Left ventricle myocardium inferior (tissue), 1 donor: ENCODE results near the gene IQCB1. TPM values are rescaled to one million over a fixed set of nuclear protein-coding genes. Genes with fewer than 3 reads are reported as not detected.

Source experiments
- DNase-seq: peaks from one replicate; pipeline ENCODE4 v3.0.0-alpha.2; 2020
- H3K27ac ChIP-seq: fragments of 200-600 bp; replicated peaks from 2 replicates; pipeline ENCODE4 v1.8.0; 2021
- H3K27me3 ChIP-seq: fragments of 200-600 bp; 2 replicates; pipeline ENCODE4 v1.8.0; 2021; ENCODE audit warnings: low read depth
- H3K36me3 ChIP-seq: fragments of 200-600 bp; 2 replicates; pipeline ENCODE4 v1.8.0; 2021
- H3K4me1 ChIP-seq: fragments of 200-600 bp; 2 replicates; pipeline ENCODE4 v1.8.0; 2021
- H3K4me3 ChIP-seq: fragments of 200-600 bp; 2 replicates; pipeline ENCODE4 v1.8.0; 2021; ENCODE audit warnings: mild to moderate bottlenecking, moderate library complexity
- H3K9me3 ChIP-seq: fragments of 200-600 bp; replicated peaks from 2 replicates; pipeline ENCODE4 v1.8.0; 2021
- CTCF ChIP-seq: fragments of 200-600 bp; IDR thresholded peaks from 2 replicates; pipeline ENCODE4 v1.8.0; 2021; ENCODE audit warnings: antibody characterized with exemption, mild to moderate bottlenecking, borderline replicate concordance
- intact Hi-C: fragments of 100-400 bp; cut with micrococcal nuclease; formaldehyde crosslinking; loops from one replicate; pipeline ENCODE4 v1.11.0; 2022
- total RNA-seq: library from RNA; stranded (reverse); fragmentation: NEBNext Ultra II Directional; extraction: Animal tissue kit (Norgen Biotek cat#: 25700); gene quantifications from one replicate; pipeline ENCODE4 v1.2.1, GENCODE V29; 2021
- donor health status: DM: no; HTN: yes; CAD: no; lungs with severe emphysema.

The IQCB1 gene
- total RNA-seq, 1 donor from 2014 or later, result 5.7 TPM

DNA sequence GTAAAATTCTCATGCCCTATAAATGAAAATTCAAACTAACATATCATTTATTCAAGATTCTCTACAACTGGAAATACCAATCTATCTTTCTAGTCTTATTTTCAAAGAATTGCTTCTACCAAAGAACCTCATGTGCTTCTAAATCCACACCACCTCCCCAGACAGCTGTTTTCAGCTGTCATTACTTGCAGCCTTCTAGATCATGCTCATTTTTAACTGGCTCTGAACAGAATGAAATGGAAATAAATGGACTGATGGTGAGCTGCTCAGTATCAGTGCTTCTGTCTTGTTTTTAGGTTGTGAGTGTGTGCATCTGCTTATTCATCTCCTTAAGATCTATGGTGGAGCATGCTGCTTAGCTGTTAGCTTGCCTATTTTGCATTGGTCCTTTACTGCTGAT lies 114.7 kb downstream of the IQCB1 start:
- no peak for TF ChIP-seq CTCF
- no peak for DNase-seq
- no peak overlapping the region for H3K4me3 ChIP-seq
- peak overlapping the region; percentile 31 for H3K27ac ChIP-seq
- intact Hi-C loops, result no loop called here
- peaks cover 100% of the 10 kb centered on the region for H3K36me3 ChIP-seq
- H3K27me3 ChIP-seq, result no peaks in the 10 kb centered on the region
- H3K4me1 ChIP-seq, result peaks cover 6% of the 10 kb centered on the region
- H3K9me3 ChIP-seq, result no peaks in the 10 kb centered on the region

Other genes with a start within 250 kb of the IQCB1 start
- gene FBXO40, start 241.7 kb downstream of the IQCB1 start, total RNA-seq, result 245 TPM
- 8.7 TPM for gene HCLS1, start 174.2 kb downstream of the IQCB1 start, total RNA-seq
- gene GOLGB1, start 85.3 kb downstream of the IQCB1 start, total RNA-seq, result 56.1 TPM
- 4.1 TPM for gene EAF2, start 149 bp upstream of the IQCB1 start, total RNA-seq
- 4.6 TPM for gene SLC15A2, start 59.3 kb upstream of the IQCB1 start, total RNA-seq
- gene ILDR1, start 187.2 kb upstream of the IQCB1 start, total RNA-seq, result 0.33 TPM
- gene CD86, start 220.3 kb upstream of the IQCB1 start, total RNA-seq, result 3.6 TPM